HL-60 (cell line): Measurements from ENCODE around the gene TPX2.

Experiments
- CTCF ChIP-seq: IDR thresholded peaks from one replicate; pipeline ENCODE4 v1.5.1; 2011; ENCODE audit warnings: low read length, control low read depth, inconsistent platforms; ENCODE audit not compliant: insufficient read depth
- GABPA ChIP-seq: IDR thresholded peaks from 2 replicates; pipeline ENCODE4 v1.6.1; 2012; ENCODE audit warnings: low read depth
- POLR2AphosphoS5 ChIP-seq: IDR thresholded peaks from 2 replicates; pipeline ENCODE4 v1.6.1; 2012; ENCODE audit warnings: low read depth
- SPI1 ChIP-seq: IDR thresholded peaks from 2 replicates; pipeline ENCODE4 v1.6.1; 2012; ENCODE audit warnings: low read depth, mild to moderate bottlenecking, borderline replicate concordance
- TF ChIP-seq, protein P1 (sequence below): IDR thresholded peaks from 2 replicates; pipeline ENCODE4 v1.6.1; 2012; ENCODE audit warnings: low read depth; ENCODE audit not compliant: insufficient replicate concordance

GRCh38 chr20:31717478-31718201, 21.4 kb upstream of the TPX2 start:
- no peak for TF ChIP-seq CTCF
- TF ChIP-seq GABPA = no peak
- TF ChIP-seq, protein P1, sequence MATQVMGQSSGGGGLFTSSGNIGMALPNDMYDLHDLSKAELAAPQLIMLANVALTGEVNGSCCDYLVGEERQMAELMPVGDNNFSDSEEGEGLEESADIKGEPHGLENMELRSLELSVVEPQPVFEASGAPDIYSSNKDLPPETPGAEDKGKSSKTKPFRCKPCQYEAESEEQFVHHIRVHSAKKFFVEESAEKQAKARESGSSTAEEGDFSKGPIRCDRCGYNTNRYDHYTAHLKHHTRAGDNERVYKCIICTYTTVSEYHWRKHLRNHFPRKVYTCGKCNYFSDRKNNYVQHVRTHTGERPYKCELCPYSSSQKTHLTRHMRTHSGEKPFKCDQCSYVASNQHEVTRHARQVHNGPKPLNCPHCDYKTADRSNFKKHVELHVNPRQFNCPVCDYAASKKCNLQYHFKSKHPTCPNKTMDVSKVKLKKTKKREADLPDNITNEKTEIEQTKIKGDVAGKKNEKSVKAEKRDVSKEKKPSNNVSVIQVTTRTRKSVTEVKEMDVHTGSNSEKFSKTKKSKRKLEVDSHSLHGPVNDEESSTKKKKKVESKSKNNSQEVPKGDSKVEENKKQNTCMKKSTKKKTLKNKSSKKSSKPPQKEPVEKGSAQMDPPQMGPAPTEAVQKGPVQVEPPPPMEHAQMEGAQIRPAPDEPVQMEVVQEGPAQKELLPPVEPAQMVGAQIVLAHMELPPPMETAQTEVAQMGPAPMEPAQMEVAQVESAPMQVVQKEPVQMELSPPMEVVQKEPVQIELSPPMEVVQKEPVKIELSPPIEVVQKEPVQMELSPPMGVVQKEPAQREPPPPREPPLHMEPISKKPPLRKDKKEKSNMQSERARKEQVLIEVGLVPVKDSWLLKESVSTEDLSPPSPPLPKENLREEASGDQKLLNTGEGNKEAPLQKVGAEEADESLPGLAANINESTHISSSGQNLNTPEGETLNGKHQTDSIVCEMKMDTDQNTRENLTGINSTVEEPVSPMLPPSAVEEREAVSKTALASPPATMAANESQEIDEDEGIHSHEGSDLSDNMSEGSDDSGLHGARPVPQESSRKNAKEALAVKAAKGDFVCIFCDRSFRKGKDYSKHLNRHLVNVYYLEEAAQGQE = no peak
- TF ChIP-seq POLR2AphosphoS5 = no peak
- no peak for TF ChIP-seq SPI1
